Endodermal cell (in vitro differentiated cells): ENCODE measurements around the gene CHD2. TPM values are rescaled to one million over a fixed set of nuclear protein-coding genes. Genes with fewer than 3 reads are reported as not detected.

Source experiments
- DNase-seq: peaks from one replicate; pipeline ENCODE4 v3.0.0-alpha.2; 2017
- H3K27ac ChIP-seq: 2 replicates; pipeline ENCODE4 v1.5.1; 2013; ENCODE audit warnings: mild to moderate bottlenecking, low read depth, low read length, moderate library complexity
- H3K27me3 ChIP-seq: 2 replicates; pipeline ENCODE4 v1.6.1; 2013; ENCODE audit warnings: mild to moderate bottlenecking, low read length, moderate library complexity; ENCODE audit not compliant: insufficient read depth, control insufficient read depth, poor library complexity, severe bottlenecking
- H3K36me3 ChIP-seq: 2 replicates; pipeline ENCODE4 v1.7.0; 2013; ENCODE audit warnings: mild to moderate bottlenecking, low read length, moderate library complexity; ENCODE audit not compliant: control insufficient read depth, insufficient read depth
- H3K4me1 ChIP-seq: one replicate; pipeline ENCODE4 v1.7.0; 2013; ENCODE audit warnings: low read length; ENCODE audit not compliant: control insufficient read depth, insufficient read depth
- H3K4me3 ChIP-seq: 2 replicates; pipeline ENCODE4 v1.5.1; 2013; ENCODE audit warnings: mild to moderate bottlenecking, low read length, moderate library complexity
- H3K9ac ChIP-seq: 2 replicates; pipeline ENCODE4 v1.6.1; 2013; ENCODE audit warnings: mild to moderate bottlenecking, low read length, moderate library complexity; ENCODE audit not compliant: poor library complexity, severe bottlenecking; ENCODE audit errors: extremely low read depth
- H3K9me3 ChIP-seq: 2 replicates; pipeline ENCODE4 v1.6.1; 2013; ENCODE audit warnings: mild to moderate bottlenecking, low read length, moderate library complexity; ENCODE audit not compliant: control insufficient read depth
- H3K27ac Mint-ChIP-seq: 2 replicates; pipeline ENCODE4 v1.8.0; 2020; ENCODE audit warnings: mixed read lengths
- H3K27me3 Mint-ChIP-seq: 2 replicates; pipeline ENCODE4 v1.8.0; 2021; ENCODE audit warnings: mild to moderate bottlenecking, mixed read lengths; ENCODE audit not compliant: insufficient read depth
- H3K36me3 Mint-ChIP-seq: 2 replicates; pipeline ENCODE4 v1.8.0; 2020; ENCODE audit warnings: low read depth, mixed read lengths
- H3K4me1 Mint-ChIP-seq: 2 replicates; pipeline ENCODE4 v1.8.0; 2020; ENCODE audit warnings: mixed read lengths
- H3K4me3 Mint-ChIP-seq: 2 replicates; pipeline ENCODE4 v1.8.0; 2020; ENCODE audit warnings: mild to moderate bottlenecking, moderate library complexity, mixed read lengths
- H3K9me3 Mint-ChIP-seq: 2 replicates; pipeline ENCODE4 v1.8.0; 2020; ENCODE audit warnings: mild to moderate bottlenecking, mixed read lengths
- WGBS, 2 experiments: methylation state at CpG; one replicate each; pipeline versions ENCODE4 v1.1.5 to v1.1.7; 2013; ENCODE audit warnings: missing lambda C conversion rate in 2 of 2, mixed read lengths in 1 of 2; ENCODE audit not compliant: insufficient coverage in 1 of 2, insufficient read length in 1 of 2; 5-methylcytosine and 5-hydroxymethylcytosine counted together
- total RNA-seq, 2 donors: library from RNA; stranded (reverse); fragmentation: NEBNext Ultra II Directional in 1 of 2; extraction: Animal tissue kit (Norgen Biotek cat#: 25700) in 1 of 2; gene quantifications; 2 replicates in 1 of 2; 3 replicates in 1 of 2; pipeline ENCODE4 v1.2.1, GENCODE V29; 2021
- TF ChIP-seq, protein P1 (sequence below): fragments of 200-600 bp; sonication (generic); conservative IDR thresholded peaks from 2 replicates; pipeline ENCODE4 v1.5.0; 2021; ENCODE audit warnings: antibody characterized with exemption, mild to moderate bottlenecking

Gene CHD2
- total RNA-seq, 2 donors from 2014 or later, result 116 to 127 TPM

GRCh38 chr15:92892201-92892555 lies 7.9 kb upstream of the CHD2 start:
- Mint-ChIP-seq H3K27ac (no peak overlapping the region), H3K4me3 (no peak overlapping the region), H3K36me3 (peaks cover 78% of the 10 kb centered on the region), H3K4me1 (peaks cover 17% of the 10 kb centered on the region), H3K27me3 (no peaks in the 10 kb centered on the region), H3K9me3 (peaks cover 5% of the 10 kb centered on the region)
- peaks cover 97% of the 10 kb centered on the region for H3K36me3 ChIP-seq
- no peak for DNase-seq
- TF ChIP-seq, protein P1, sequence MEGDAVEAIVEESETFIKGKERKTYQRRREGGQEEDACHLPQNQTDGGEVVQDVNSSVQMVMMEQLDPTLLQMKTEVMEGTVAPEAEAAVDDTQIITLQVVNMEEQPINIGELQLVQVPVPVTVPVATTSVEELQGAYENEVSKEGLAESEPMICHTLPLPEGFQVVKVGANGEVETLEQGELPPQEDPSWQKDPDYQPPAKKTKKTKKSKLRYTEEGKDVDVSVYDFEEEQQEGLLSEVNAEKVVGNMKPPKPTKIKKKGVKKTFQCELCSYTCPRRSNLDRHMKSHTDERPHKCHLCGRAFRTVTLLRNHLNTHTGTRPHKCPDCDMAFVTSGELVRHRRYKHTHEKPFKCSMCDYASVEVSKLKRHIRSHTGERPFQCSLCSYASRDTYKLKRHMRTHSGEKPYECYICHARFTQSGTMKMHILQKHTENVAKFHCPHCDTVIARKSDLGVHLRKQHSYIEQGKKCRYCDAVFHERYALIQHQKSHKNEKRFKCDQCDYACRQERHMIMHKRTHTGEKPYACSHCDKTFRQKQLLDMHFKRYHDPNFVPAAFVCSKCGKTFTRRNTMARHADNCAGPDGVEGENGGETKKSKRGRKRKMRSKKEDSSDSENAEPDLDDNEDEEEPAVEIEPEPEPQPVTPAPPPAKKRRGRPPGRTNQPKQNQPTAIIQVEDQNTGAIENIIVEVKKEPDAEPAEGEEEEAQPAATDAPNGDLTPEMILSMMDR, result no peak
- H3K4me3 ChIP-seq, result no peak overlapping the region
- H3K4me1 ChIP-seq, result no peaks in the 10 kb centered on the region
- H3K27me3 ChIP-seq, result no peaks in the 10 kb centered on the region
- H3K9me3 ChIP-seq, result peaks cover 18% of the 10 kb centered on the region
- no peak overlapping the region for H3K27ac ChIP-seq
- no peak overlapping the region for H3K9ac ChIP-seq
- 93 to 100% methylated on average over 2 to 3 of the region's 3 CpGs for WGBS, 2 experiments

DNA sequence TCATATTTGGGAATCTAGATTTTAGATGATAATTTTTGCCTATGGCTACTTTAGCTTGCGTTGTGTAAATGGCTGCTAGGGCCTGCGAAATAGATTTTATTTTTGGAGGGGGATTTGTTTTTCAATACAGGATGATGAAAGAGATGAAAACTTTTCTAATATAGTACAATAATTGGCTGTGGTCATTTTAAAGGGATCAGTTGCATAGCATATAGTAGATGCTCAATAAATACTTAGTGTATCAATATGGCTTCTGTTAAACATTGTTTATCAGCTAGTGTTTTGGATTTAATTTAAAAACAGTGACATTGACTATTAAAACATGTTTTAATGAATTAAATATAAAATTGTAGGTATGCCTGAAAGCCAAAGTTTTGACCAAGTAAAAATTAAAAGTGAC lies 6.9 kb upstream of the CHD2 start:
- DNase-seq, result no peak
- H3K4me1 Mint-ChIP-seq, result peaks cover 13% of the 10 kb centered on the region
- Histone ChIP-seq H3K36me3 (peaks cover 97% of the 10 kb centered on the region), H3K4me3 (no peak overlapping the region), H3K9me3 (peaks cover 13% of the 10 kb centered on the region), H3K27me3 (no peaks in the 10 kb centered on the region), H3K27ac (no peak overlapping the region), H3K9ac (no peak overlapping the region), H3K4me1 (no peaks in the 10 kb centered on the region)
- H3K4me3 Mint-ChIP-seq, result no peak overlapping the region
- H3K27ac Mint-ChIP-seq, result no peak overlapping the region
- 0 to 50% methylated on average over 1 to 2 of the region's 2 CpGs for WGBS, 2 experiments
- TF ChIP-seq, protein P1, result no peak
- peaks cover 5% of the 10 kb centered on the region for H3K9me3 Mint-ChIP-seq
- no peaks in the 10 kb centered on the region for H3K27me3 Mint-ChIP-seq
- H3K36me3 Mint-ChIP-seq, result peaks cover 80% of the 10 kb centered on the region

DNA sequence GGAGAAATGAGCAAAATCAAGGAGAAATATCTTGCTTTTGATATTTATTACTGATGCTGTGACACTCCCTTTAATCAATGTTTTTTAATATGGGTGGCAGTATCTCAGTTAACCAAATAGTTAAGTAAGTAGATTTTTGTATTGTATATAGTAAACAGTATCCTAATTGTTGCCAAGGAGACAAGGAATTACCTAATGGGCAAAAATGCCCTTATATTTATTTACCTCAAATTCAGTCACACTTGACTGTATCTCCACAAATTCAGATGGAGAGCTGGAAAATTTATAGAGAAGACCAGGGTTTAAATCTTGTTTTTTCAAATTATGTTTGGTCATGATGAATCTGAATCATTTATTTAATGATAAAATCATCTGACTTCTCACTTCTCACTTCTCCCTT lies 3.6 kb upstream of the CHD2 start:
- Mint-ChIP-seq H3K9me3 (peaks cover 4% of the 10 kb centered on the region), H3K27me3 (no peaks in the 10 kb centered on the region), H3K4me1 (peaks cover 2% of the 10 kb centered on the region), H3K36me3 (peaks cover 73% of the 10 kb centered on the region), H3K27ac (no peak overlapping the region), H3K4me3 (no peak overlapping the region)
- Histone ChIP-seq H3K9me3 (no peaks in the 10 kb centered on the region), H3K36me3 (peaks cover 86% of the 10 kb centered on the region), H3K4me1 (no peaks in the 10 kb centered on the region), H3K4me3 (no peak overlapping the region), H3K27me3 (no peaks in the 10 kb centered on the region), H3K9ac (no peak overlapping the region), H3K27ac (no peak overlapping the region)
- TF ChIP-seq, protein P1, result no peak
- no peak for DNase-seq
